Nephron (organoid): ENCODE measurements around the gene KRT23.

Experiments
- H3K27ac Mint-ChIP-seq, 3 experiments: 2 replicates each; pipeline ENCODE4 v1.8.0; 2020; ENCODE audit warnings: mixed read lengths in 3 of 3, mild to moderate bottlenecking in 2 of 3, moderate library complexity in 1 of 3
- H3K27me3 Mint-ChIP-seq: 2 replicates; pipeline ENCODE4 v1.8.0; 2021; ENCODE audit warnings: low read depth, mild to moderate bottlenecking, moderate library complexity, mixed read lengths
- H3K36me3 Mint-ChIP-seq: 2 replicates; pipeline ENCODE4 v1.8.0; 2020; ENCODE audit warnings: low read depth, mixed read lengths
- H3K4me1 Mint-ChIP-seq: 2 replicates; pipeline ENCODE4 v1.8.0; 2020; ENCODE audit warnings: mixed read lengths
- H3K4me3 Mint-ChIP-seq, 3 experiments: 2 replicates each; pipeline ENCODE4 v1.8.0; 2020; ENCODE audit warnings: mild to moderate bottlenecking in 3 of 3, mixed read lengths in 3 of 3, moderate library complexity in 2 of 3
- H3K9me3 Mint-ChIP-seq: 2 replicates; pipeline ENCODE4 v1.8.0; 2020; ENCODE audit warnings: mixed read lengths
- CTCF ChIP-seq, 3 experiments: fragments of 200-600 bp; sonication (generic); IDR thresholded peaks; one replicate each; pipeline ENCODE4 v1.5.0; 2021; ENCODE audit warnings: antibody characterized with exemption in 3 of 3; ENCODE audit not compliant: unreplicated experiment in 3 of 3

Gene KRT23

GRCh38 chr17:40883626-40884334, 53.7 kb downstream of the KRT23 start:
- no peak overlapping the region for H3K27ac Mint-ChIP-seq
- no peak overlapping the region for H3K4me3 Mint-ChIP-seq
- H3K27me3 Mint-ChIP-seq = peaks cover 10% of the 10 kb centered on the region
- no peaks in the 10 kb centered on the region for H3K4me1 Mint-ChIP-seq
- no peaks in the 10 kb centered on the region for H3K36me3 Mint-ChIP-seq
- no peaks in the 10 kb centered on the region for H3K9me3 Mint-ChIP-seq
- TF ChIP-seq CTCF (IDR thresholded peaks at IDR 0.05; ENCODE audit: unreplicated experiment in 3 of 3) = no peak

- Mint-ChIP-seq H3K9me3 (no peaks in the 10 kb centered on the region), H3K4me1 (no peaks in the 10 kb centered on the region), H3K27me3 (peaks cover 10% of the 10 kb centered on the region), H3K4me3 (no peak overlapping the region), H3K36me3 (no peaks in the 10 kb centered on the region), H3K27ac (no peak overlapping the region)
- no peak for TF ChIP-seq CTCF (IDR thresholded peaks at IDR 0.05; ENCODE audit: unreplicated experiment in 3 of 3)
These were observed 54.4 kb downstream of the KRT23 start for GRCh38 chr17:40883031-40883430.

- Mint-ChIP-seq H3K27me3 (peaks cover 13% of the 10 kb centered on the region), H3K4me1 (no peaks in the 10 kb centered on the region), H3K9me3 (no peaks in the 10 kb centered on the region), H3K4me3 (no peak overlapping the region), H3K36me3 (no peaks in the 10 kb centered on the region), H3K27ac (no peak overlapping the region)
- no peak for TF ChIP-seq CTCF (IDR thresholded peaks at IDR 0.05; ENCODE audit: unreplicated experiment in 3 of 3)
These were observed 58.4 kb downstream of the KRT23 start for GRCh38 chr17:40879026-40879425.

GRCh38 chr17:40878044-40878443, 59.4 kb downstream of the KRT23 start:
- H3K9me3 Mint-ChIP-seq = no peaks in the 10 kb centered on the region
- TF ChIP-seq CTCF (IDR thresholded peaks at IDR 0.05; ENCODE audit: unreplicated experiment in 3 of 3) = no peak
- H3K4me1 Mint-ChIP-seq = no peaks in the 10 kb centered on the region

GRCh38 chr17:40873801-40874200, 63.6 kb downstream of the KRT23 start:
- H3K36me3 Mint-ChIP-seq = no peaks in the 10 kb centered on the region
- no peak for TF ChIP-seq CTCF (IDR thresholded peaks at IDR 0.05; ENCODE audit: unreplicated experiment in 3 of 3)
- H3K27me3 Mint-ChIP-seq = peaks cover 9% of the 10 kb centered on the region
- no peaks in the 10 kb centered on the region for H3K4me1 Mint-ChIP-seq
- no peak overlapping the region for H3K27ac Mint-ChIP-seq
- no peak overlapping the region for H3K4me3 Mint-ChIP-seq
- no peaks in the 10 kb centered on the region for H3K9me3 Mint-ChIP-seq

More at GRCh38 chr17:40878044-40878443, 59.4 kb downstream of the KRT23 start:
- H3K27me3 Mint-ChIP-seq = peaks cover 9% of the 10 kb centered on the region
- H3K4me3 Mint-ChIP-seq = no peak overlapping the region
- H3K36me3 Mint-ChIP-seq = no peaks in the 10 kb centered on the region
- no peak overlapping the region for H3K27ac Mint-ChIP-seq

GRCh38 chr17:40873255-40873654, 64.2 kb downstream of the KRT23 start:
- H3K36me3 Mint-ChIP-seq = no peaks in the 10 kb centered on the region
- no peaks in the 10 kb centered on the region for H3K9me3 Mint-ChIP-seq
- H3K27me3 Mint-ChIP-seq = peaks cover 9% of the 10 kb centered on the region
- no peaks in the 10 kb centered on the region for H3K4me1 Mint-ChIP-seq
- no peak overlapping the region for H3K27ac Mint-ChIP-seq
- no peak overlapping the region for H3K4me3 Mint-ChIP-seq
- peak in 1 of 3 experiments; percentile 7 for TF ChIP-seq CTCF (IDR thresholded peaks at IDR 0.05; ENCODE audit: unreplicated experiment in 3 of 3)
